Measurements from ENCODE around the gene ZC3H7B. TPM values are rescaled to one million over a fixed set of nuclear protein-coding genes. Genes with fewer than 3 reads are reported as not detected.

The ZC3H7B gene
- total RNA-seq, 1 donor from 2014 or later: 54.7 TPM

DNA sequence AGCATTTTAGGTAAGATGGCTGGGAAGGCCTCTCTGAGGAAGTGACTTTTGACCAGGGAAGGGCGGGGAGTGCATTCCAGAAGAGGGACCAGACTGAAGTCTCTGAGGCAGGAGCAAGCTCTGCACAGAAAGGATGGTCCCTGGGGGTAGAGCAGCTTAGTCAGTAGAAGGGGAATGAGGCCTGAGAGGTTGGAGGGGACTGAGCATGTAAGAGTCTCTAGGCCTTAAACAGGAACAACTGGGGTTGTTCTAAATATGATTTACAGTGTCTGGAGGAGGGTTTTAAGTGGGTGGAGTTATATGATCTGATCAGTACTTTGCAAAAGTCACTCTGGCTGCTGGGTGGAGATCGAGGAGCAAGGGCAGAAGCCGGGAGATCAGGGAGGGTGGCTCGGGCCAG, 48.8 kb downstream of the ZC3H7B start:
- TF ChIP-seq, protein P1, sequence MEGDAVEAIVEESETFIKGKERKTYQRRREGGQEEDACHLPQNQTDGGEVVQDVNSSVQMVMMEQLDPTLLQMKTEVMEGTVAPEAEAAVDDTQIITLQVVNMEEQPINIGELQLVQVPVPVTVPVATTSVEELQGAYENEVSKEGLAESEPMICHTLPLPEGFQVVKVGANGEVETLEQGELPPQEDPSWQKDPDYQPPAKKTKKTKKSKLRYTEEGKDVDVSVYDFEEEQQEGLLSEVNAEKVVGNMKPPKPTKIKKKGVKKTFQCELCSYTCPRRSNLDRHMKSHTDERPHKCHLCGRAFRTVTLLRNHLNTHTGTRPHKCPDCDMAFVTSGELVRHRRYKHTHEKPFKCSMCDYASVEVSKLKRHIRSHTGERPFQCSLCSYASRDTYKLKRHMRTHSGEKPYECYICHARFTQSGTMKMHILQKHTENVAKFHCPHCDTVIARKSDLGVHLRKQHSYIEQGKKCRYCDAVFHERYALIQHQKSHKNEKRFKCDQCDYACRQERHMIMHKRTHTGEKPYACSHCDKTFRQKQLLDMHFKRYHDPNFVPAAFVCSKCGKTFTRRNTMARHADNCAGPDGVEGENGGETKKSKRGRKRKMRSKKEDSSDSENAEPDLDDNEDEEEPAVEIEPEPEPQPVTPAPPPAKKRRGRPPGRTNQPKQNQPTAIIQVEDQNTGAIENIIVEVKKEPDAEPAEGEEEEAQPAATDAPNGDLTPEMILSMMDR (IDR thresholded peaks at IDR 0.05): no peak
- Mint-ChIP-seq H3K27ac (ENCODE audit: unreplicated experiment) (peak overlapping the region; percentile 74), H3K4me1 (ENCODE audit: low read depth) (peaks cover 22% of the 10 kb centered on the region), H3K27me3 (ENCODE audit: low read depth) (no peaks in the 10 kb centered on the region), H3K4me3 (ENCODE audit: unreplicated experiment) (no peak overlapping the region), H3K9me3 (ENCODE audit: low read depth) (no peaks in the 10 kb centered on the region), H3K36me3 (ENCODE audit: low read depth) (peaks cover 24% of the 10 kb centered on the region)
- no peak for DNase-seq (ENCODE audit: low spot score)

DNA sequence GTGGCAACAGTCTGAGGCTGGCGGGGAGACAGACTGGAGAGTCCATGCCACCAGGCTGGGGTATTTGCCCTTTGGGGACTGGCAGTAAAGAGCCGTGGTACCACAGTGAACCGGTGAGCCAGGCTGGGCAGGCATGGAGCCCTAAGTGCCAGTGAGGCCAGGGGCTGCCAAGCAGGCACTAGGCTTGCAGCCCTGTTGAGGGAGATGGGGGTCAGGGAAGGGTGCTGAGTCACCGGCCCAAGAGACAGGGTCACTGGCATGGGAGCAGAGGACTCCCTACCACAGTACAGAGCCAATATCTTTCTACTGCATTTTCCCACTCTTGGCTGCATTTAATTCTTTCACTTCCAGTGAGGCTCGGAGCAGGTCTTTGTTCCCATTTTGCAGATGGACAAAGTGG, 49.7 kb downstream of the ZC3H7B start:
- H3K27ac Mint-ChIP-seq (ENCODE audit: unreplicated experiment): no peak overlapping the region
- no peak overlapping the region for H3K4me3 Mint-ChIP-seq (ENCODE audit: unreplicated experiment)
- peaks cover 25% of the 10 kb centered on the region for H3K36me3 Mint-ChIP-seq (ENCODE audit: low read depth)

DNA sequence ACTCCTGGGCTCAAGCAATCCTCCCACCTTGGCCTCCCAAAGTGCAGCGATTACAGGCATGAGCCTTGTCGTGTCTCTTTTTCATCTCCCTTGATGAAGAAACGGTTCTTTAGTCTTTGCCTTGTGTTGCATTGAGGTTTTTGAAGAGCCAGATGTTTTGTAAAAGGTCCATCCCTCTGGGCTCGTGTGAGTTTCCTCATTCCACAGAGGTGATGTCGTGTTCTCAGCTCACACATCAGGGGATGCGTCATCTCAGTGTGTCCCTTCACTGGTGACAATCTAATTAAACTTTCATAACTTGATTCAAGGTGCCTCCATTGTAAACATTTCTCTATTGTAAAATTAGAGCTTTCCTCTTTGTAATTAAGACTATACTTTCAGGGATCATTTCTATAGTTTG, 50.7 kb downstream of the ZC3H7B start:
- DNase-seq (ENCODE audit: low spot score): no peak
- H3K36me3 Mint-ChIP-seq (ENCODE audit: low read depth): peaks cover 26% of the 10 kb centered on the region
- TF ChIP-seq, protein P1 (IDR thresholded peaks at IDR 0.05): no peak
- H3K27me3 Mint-ChIP-seq (ENCODE audit: low read depth): no peaks in the 10 kb centered on the region
- no peaks in the 10 kb centered on the region for H3K9me3 Mint-ChIP-seq (ENCODE audit: low read depth)
- peaks cover 22% of the 10 kb centered on the region for H3K4me1 Mint-ChIP-seq (ENCODE audit: low read depth)
- no peak overlapping the region for H3K4me3 Mint-ChIP-seq (ENCODE audit: unreplicated experiment)
- H3K27ac Mint-ChIP-seq (ENCODE audit: unreplicated experiment): peak overlapping the region; percentile 32

More for the DNA sequence above, 49.7 kb downstream of the ZC3H7B start:
- DNase-seq (ENCODE audit: low spot score): no peak
- Mint-ChIP-seq H3K4me1 (ENCODE audit: low read depth) (peaks cover 22% of the 10 kb centered on the region), H3K9me3 (ENCODE audit: low read depth) (no peaks in the 10 kb centered on the region), H3K27me3 (ENCODE audit: low read depth) (no peaks in the 10 kb centered on the region)
- TF ChIP-seq, protein P1 (IDR thresholded peaks at IDR 0.05): no peak

DNA sequence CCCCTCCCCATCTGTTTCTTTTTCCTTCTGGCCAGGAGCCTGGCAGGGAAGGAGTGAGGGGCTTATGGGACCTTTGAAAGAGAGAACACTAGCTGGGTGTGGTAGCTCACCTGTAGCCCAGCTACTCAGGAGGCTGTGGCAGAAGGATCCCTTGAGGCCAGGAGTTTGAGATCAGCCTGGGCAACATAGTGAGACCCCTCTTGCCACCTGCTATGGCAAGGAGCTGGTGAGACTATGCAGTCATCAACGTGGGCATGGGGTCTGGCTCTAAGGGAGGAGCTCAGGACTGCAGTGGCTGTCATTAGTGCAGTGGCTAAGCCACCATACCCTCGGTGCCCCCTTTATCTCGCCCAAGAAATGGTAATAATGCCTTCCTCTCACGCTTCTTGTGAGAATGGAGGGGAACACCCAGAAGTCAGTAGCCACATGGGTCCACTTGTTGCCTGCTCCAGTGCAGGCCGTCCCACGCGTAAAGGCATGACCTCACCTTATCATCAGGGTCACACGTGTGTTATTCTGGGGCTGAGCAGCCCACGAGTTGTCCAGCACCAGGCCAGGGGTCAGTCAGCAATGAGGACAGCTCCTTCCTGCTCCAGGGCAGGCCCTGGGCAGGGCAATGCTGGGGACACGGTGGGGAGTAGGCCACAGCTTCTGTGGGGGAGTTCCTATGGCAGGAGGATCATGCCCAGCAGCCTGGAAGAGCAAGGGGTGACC, 52.7 kb downstream of the ZC3H7B start:
- peaks cover 26% of the 10 kb centered on the region for H3K36me3 Mint-ChIP-seq (ENCODE audit: low read depth)
- no peak for DNase-seq (ENCODE audit: low spot score)
- no peaks in the 10 kb centered on the region for H3K9me3 Mint-ChIP-seq (ENCODE audit: low read depth)
- H3K4me1 Mint-ChIP-seq (ENCODE audit: low read depth): peaks cover 21% of the 10 kb centered on the region
- no peaks in the 10 kb centered on the region for H3K27me3 Mint-ChIP-seq (ENCODE audit: low read depth)
- no peak overlapping the region for H3K4me3 Mint-ChIP-seq (ENCODE audit: unreplicated experiment)
- TF ChIP-seq, protein P1 (IDR thresholded peaks at IDR 0.05): no peak
- no peak overlapping the region for H3K27ac Mint-ChIP-seq (ENCODE audit: unreplicated experiment)

DNA sequence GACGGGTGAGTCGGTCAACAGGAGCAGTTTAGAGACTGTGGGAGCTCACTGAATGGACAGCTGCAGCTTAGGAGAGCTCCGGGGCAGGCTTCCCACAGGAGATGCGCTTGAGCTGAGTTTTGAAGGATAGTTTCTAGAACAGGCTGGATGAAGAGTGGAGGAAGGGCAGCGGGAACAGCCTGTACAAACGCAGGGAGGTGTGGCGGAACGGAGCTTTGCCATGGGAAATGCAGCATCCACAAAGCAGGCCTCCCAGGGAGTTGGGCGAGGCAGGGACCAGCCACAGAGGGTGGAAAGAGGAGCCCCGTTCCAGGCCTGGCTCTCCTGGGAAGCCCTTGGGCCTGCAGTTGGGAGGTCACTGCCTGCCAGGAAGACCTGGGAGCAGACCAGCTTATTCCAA, 53.7 kb downstream of the ZC3H7B start:
- TF ChIP-seq, protein P1 (IDR thresholded peaks at IDR 0.05): no peak
- Mint-ChIP-seq H3K36me3 (ENCODE audit: low read depth) (peaks cover 25% of the 10 kb centered on the region), H3K4me3 (ENCODE audit: unreplicated experiment) (no peak overlapping the region), H3K27ac (ENCODE audit: unreplicated experiment) (no peak overlapping the region), H3K9me3 (ENCODE audit: low read depth) (no peaks in the 10 kb centered on the region), H3K27me3 (ENCODE audit: low read depth) (no peaks in the 10 kb centered on the region), H3K4me1 (ENCODE audit: low read depth) (peaks cover 21% of the 10 kb centered on the region)
- no peak for DNase-seq (ENCODE audit: low spot score)
